Activated T-helper 17 cell treated with anti-CD3 and anti-CD28 coated beads, Interleukin-2, amount 50 U/mL, for 72 hours (primary cell): ENCODE measurements around the gene MBD2. TPM values are rescaled to one million over a fixed set of nuclear protein-coding genes. Genes with fewer than 3 reads are reported as not detected.
"Not testable (repeated sequence)": the region's sequence is repeated elsewhere in the genome, so short reads cannot be mapped to it uniquely, and the experiment has no call there.

Experiments used
- ATAC-seq: fragments of 150-1000 bp; cut with Tn5 transposase; replicated peaks from 2 replicates; pipeline ENCODE4 v1.10.0; 2021; ENCODE audit warnings: mild to moderate bottlenecking, moderate library complexity
- H3K27ac Mint-ChIP-seq: one replicate; pipeline ENCODE4 v1.8.0; 2022; ENCODE audit warnings: mixed read lengths
- H3K27me3 Mint-ChIP-seq: one replicate; pipeline ENCODE4 v1.8.0; 2022; ENCODE audit warnings: mixed read lengths
- H3K36me3 Mint-ChIP-seq: one replicate; pipeline ENCODE4 v1.8.0; 2022; ENCODE audit warnings: low read depth, mild to moderate bottlenecking, mixed read lengths
- H3K4me1 Mint-ChIP-seq: one replicate; pipeline ENCODE4 v1.8.0; 2022; ENCODE audit warnings: mixed read lengths
- H3K4me3 Mint-ChIP-seq: one replicate; pipeline ENCODE4 v1.8.0; 2022; ENCODE audit warnings: mild to moderate bottlenecking, mixed read lengths
- H3K9me3 Mint-ChIP-seq: one replicate; pipeline ENCODE4 v1.8.0; 2022; ENCODE audit warnings: mixed read lengths
- total RNA-seq, 2 donors: library from RNA; stranded (reverse); gene quantifications; one replicate each; pipeline ENCODE4 v1.2.3, GENCODE V29; 2022

MBD2 gene
- total RNA-seq, 2 donors from 2014 or later = 170 to 190 TPM

DNA sequence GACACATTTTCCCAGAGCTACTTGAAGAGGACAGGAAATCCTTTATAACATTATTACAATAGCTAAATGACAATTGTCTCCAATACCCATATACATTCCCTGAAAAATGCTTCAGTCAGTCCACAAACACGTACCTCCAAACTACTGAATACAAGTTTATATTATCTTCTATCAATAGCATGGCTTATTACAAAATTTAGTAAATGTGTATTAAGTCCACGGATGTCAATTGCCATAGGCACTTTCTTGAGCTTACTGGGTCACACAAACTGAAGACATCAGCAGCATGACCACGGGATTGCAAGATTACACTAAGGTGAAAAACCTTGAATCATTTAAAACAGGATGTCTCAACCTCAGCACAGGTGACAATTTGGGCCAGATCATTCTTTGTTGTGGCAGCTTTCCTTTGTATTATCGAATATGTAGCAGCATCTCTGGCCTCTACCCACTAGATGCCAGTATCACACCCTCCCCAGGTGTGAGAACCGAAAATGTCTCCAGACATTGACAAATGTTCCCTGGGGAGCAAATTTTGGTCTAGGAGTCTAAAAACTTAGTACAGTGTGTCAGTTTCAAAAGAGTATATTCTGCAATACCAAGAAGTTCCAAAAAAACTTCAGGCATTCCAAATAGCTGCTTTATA is 1.4 kb downstream of the MBD2 start:
- peak overlapping the region; percentile 99 for H3K27ac Mint-ChIP-seq
- peaks cover 49% of the 10 kb centered on the region for H3K36me3 Mint-ChIP-seq
- peaks cover 16% of the 10 kb centered on the region for H3K4me1 Mint-ChIP-seq
- no peaks in the 10 kb centered on the region for H3K9me3 Mint-ChIP-seq
- no peaks in the 10 kb centered on the region for H3K27me3 Mint-ChIP-seq
- peak; percentile 61 for ATAC-seq
- peak overlapping the region; percentile 95 for H3K4me3 Mint-ChIP-seq

DNA sequence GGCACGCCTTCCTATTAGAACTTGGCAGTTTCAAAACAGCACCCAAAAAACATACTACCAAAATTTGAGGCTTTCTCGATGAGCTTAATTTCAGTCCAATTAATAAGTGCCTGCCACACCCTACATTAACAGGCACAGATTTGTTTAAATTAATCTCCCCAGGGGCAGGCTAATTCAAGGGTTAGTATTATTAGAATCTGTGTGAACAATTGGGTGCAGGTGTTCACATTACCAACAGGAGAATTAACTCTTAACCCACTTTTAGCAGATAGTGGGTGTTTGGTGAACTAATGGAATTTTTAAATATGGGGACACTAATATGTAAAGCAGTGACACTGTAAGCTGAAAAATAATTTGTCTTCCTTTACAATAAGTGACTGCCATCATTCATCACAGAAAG is 4.1 kb downstream of the MBD2 start:
- Mint-ChIP-seq H3K4me3 (peak overlapping the region; percentile 95), H3K9me3 (no peaks in the 10 kb centered on the region), H3K27ac (peak overlapping the region; percentile 61), H3K27me3 (no peaks in the 10 kb centered on the region), H3K4me1 (peaks cover 21% of the 10 kb centered on the region), H3K36me3 (peaks cover 61% of the 10 kb centered on the region)
- ATAC-seq = no peak

- ATAC-seq, H3K27me3 Mint-ChIP-seq: not testable (repeated sequence)
Measured at GRCh38 chr18:54218803-54219202, 5.7 kb downstream of the MBD2 start.

GRCh38 chr18:54218299-54218698 is 6.2 kb downstream of the MBD2 start:
- ATAC-seq = no peak
- Mint-ChIP-seq H3K4me1 (peaks cover 34% of the 10 kb centered on the region), H3K9me3 (no peaks in the 10 kb centered on the region), H3K27me3 (no peaks in the 10 kb centered on the region), H3K27ac (no peak overlapping the region), H3K4me3 (no peak overlapping the region), H3K36me3 (peaks cover 61% of the 10 kb centered on the region)

More at GRCh38 chr18:54218803-54219202, 5.7 kb downstream of the MBD2 start:
- Mint-ChIP-seq H3K4me1 (peaks cover 29% of the 10 kb centered on the region), H3K36me3 (peaks cover 61% of the 10 kb centered on the region), H3K4me3 (peak overlapping the region; percentile 95)
- not testable (repeated sequence) for H3K9me3 Mint-ChIP-seq, H3K27ac Mint-ChIP-seq

DNA sequence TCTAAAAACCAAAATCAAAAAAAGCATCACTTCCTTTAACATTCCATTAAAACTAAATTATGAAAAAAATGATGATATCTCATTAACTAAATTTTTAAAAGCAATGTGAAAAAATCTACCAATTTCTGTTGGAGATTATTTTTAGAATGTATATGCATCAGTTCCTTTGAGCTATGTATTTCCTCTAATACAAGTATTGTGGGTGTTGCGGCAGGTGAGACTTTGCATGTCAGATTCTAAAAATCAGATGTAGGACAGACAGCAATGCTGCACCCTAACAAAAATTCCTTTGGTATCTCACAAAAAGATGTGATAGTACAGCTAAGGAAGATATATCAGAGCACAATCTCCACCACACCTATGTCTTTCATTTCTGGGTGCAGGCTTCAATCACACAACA is 6.8 kb downstream of the MBD2 start:
- no peaks in the 10 kb centered on the region for H3K9me3 Mint-ChIP-seq
- ATAC-seq = no peak
- H3K27ac Mint-ChIP-seq = no peak overlapping the region
- H3K27me3 Mint-ChIP-seq = no peaks in the 10 kb centered on the region
- H3K36me3 Mint-ChIP-seq = peaks cover 57% of the 10 kb centered on the region
- peaks cover 34% of the 10 kb centered on the region for H3K4me1 Mint-ChIP-seq
- no peak overlapping the region for H3K4me3 Mint-ChIP-seq

GRCh38 chr18:54215069-54215468 is 9.4 kb downstream of the MBD2 start:
- Mint-ChIP-seq H3K4me3 (peak overlapping the region; percentile 22), H3K27me3 (no peaks in the 10 kb centered on the region), H3K36me3 (peaks cover 39% of the 10 kb centered on the region), H3K9me3 (no peaks in the 10 kb centered on the region), H3K4me1 (peaks cover 38% of the 10 kb centered on the region), H3K27ac (peak overlapping the region; percentile 56)
- peak; percentile 22 for ATAC-seq

DNA sequence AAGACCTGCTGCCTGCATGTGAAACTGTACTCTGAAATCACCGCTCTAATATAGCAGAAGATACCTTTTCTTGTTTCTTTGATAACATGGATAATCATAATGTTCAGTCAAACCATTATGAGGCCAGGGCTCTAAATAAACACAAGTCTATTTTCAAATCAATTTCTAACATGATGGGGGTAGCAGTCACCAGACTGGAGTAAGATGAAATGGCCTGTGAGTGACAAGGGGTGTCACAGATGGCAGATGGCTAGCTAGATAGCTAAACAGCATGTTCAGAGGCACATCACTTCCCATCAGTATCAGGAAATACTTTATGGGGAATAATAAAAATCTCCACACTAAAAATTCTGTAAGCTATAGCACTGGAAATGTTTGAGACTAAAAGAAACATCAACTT is 14.0 kb downstream of the MBD2 start:
- Mint-ChIP-seq H3K36me3 (peaks cover 35% of the 10 kb centered on the region), H3K9me3 (no peaks in the 10 kb centered on the region), H3K4me1 (peaks cover 57% of the 10 kb centered on the region), H3K27me3 (no peaks in the 10 kb centered on the region), H3K4me3 (peak overlapping the region; percentile 74), H3K27ac (peak overlapping the region; percentile 92)
- ATAC-seq = peak; percentile 15

DNA sequence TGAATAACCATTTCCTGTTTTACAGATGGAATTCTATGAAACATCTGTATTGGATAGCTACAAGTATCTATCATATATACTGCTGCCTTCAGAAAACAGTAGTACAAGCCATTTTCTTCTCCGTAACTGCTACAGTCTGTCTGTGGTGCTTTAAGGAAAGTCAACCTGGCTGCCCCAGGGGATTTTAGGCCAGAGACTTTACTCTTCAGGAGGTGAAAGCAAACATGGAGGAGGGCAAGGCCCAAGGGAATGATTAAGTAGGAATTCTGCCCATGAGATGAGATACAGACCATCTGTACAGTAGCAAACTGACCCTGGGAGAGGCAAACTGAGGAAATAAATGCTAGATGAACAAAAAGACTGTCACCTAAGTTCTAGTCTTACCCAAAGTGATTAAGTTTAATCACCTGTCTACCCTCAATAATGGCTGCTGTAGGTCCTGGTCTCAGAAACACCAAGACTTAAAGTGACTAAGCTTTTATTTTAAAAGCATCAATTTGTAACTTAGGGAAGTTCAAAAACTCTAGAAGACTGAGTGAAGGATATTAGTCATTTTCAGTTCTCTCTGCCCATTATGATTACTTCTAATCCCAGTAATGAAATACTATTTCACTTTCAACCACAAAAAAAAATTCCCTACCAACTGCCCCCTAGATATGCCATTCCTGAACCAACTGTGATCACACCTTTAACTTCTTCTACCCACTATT is 14.8 kb downstream of the MBD2 start:
- Mint-ChIP-seq H3K27me3 (no peaks in the 10 kb centered on the region), H3K36me3 (peaks cover 33% of the 10 kb centered on the region), H3K4me3 (peak overlapping the region; percentile 74), H3K9me3 (no peaks in the 10 kb centered on the region), H3K4me1 (peaks cover 53% of the 10 kb centered on the region), H3K27ac (peak overlapping the region; percentile 92)
- ATAC-seq = peak; percentile 95

GRCh38 chr18:54206447-54206846 is 18.0 kb downstream of the MBD2 start:
- H3K27ac Mint-ChIP-seq = peak overlapping the region; percentile 35
- no peaks in the 10 kb centered on the region for H3K9me3 Mint-ChIP-seq
- H3K4me3 Mint-ChIP-seq = peak overlapping the region; percentile 35
- no peaks in the 10 kb centered on the region for H3K27me3 Mint-ChIP-seq
- peaks cover 35% of the 10 kb centered on the region for H3K4me1 Mint-ChIP-seq
- ATAC-seq = no peak
- peaks cover 51% of the 10 kb centered on the region for H3K36me3 Mint-ChIP-seq

GRCh38 chr18:54205959-54206358 is 18.5 kb downstream of the MBD2 start:
- no peak for ATAC-seq
- peaks cover 56% of the 10 kb centered on the region for H3K36me3 Mint-ChIP-seq
- H3K9me3 Mint-ChIP-seq = no peaks in the 10 kb centered on the region
- H3K27ac Mint-ChIP-seq = peak overlapping the region; percentile 35
- H3K4me3 Mint-ChIP-seq = peak overlapping the region; percentile 35
- H3K27me3 Mint-ChIP-seq = no peaks in the 10 kb centered on the region
- peaks cover 32% of the 10 kb centered on the region for H3K4me1 Mint-ChIP-seq

DNA sequence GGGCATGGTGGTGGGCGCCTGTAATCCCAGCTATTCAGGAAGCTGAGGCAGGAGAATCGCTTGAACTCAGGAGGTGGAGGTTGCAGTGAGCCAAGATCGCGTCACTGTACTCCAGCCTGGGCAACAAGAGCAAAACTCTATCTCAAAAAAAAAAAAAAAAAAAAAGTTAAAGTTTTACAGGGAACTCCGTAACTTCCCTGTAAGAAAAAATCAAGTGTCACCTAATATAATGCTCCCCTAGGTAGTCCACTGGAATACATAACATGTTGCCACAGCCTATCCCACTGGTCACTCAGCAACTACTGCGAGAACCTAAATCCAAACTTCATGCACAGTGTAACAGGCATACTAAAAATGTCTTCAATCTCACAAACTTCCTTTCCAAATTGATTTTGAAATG is 19.0 kb downstream of the MBD2 start:
- H3K9me3 Mint-ChIP-seq, H3K27me3 Mint-ChIP-seq, ATAC-seq, H3K27ac Mint-ChIP-seq, H3K4me3 Mint-ChIP-seq: not testable (repeated sequence)
- Mint-ChIP-seq H3K4me1 (peaks cover 31% of the 10 kb centered on the region), H3K36me3 (peaks cover 61% of the 10 kb centered on the region)

DNA sequence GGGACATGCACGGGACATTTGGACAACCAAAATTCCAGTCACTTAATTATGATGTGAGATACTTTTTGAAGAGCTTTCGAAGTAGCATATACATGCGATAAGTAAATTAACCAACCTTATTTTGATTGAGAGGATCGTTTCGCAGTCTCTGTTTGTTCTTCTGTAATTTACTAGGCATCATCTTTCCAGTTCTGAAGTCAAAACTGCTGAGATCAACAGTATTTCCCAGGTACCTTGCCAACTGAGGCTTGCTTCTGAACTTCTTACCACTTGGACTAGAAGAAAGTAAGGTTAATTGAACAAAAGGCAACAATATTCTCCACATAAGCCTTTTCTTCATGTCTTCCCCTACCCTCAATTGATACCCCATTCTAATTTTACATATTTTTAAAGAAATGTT is 19.6 kb downstream of the MBD2 start:
- no peak for ATAC-seq
- H3K36me3 Mint-ChIP-seq = peaks cover 64% of the 10 kb centered on the region
- H3K4me3 Mint-ChIP-seq = no peak overlapping the region
- H3K4me1 Mint-ChIP-seq = peaks cover 25% of the 10 kb centered on the region
- H3K27ac Mint-ChIP-seq = no peak overlapping the region
- H3K27me3 Mint-ChIP-seq = no peaks in the 10 kb centered on the region
- no peaks in the 10 kb centered on the region for H3K9me3 Mint-ChIP-seq

DNA sequence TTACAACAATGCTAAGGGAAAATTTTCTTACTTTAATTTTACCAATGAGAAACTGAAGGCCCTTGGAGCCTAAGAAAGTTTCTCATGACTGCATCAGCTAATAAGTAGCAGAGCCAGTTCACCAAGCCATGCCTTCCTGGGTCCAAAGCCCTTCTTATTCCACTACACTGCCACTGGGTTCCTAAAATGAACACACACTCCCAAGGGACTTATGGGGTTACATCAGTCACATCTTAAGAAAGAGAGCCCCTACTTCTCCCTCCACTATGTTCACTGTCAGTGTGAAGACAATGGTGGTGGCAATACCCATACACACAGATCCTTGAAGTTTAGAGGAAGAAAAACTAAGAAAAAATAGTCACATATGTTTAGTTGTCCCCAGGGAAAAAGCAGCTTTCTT is 20.6 kb downstream of the MBD2 start:
- H3K27ac Mint-ChIP-seq = no peak overlapping the region
- no peak for ATAC-seq
- no peaks in the 10 kb centered on the region for H3K27me3 Mint-ChIP-seq
- peaks cover 68% of the 10 kb centered on the region for H3K36me3 Mint-ChIP-seq
- no peaks in the 10 kb centered on the region for H3K9me3 Mint-ChIP-seq
- no peak overlapping the region for H3K4me3 Mint-ChIP-seq
- H3K4me1 Mint-ChIP-seq = peaks cover 25% of the 10 kb centered on the region

GRCh38 chr18:54202851-54203250 is 21.6 kb downstream of the MBD2 start:
- no peaks in the 10 kb centered on the region for H3K27me3 Mint-ChIP-seq
- H3K4me3 Mint-ChIP-seq = no peak overlapping the region
- H3K27ac Mint-ChIP-seq = no peak overlapping the region
- ATAC-seq = no peak
- H3K36me3 Mint-ChIP-seq = peaks cover 78% of the 10 kb centered on the region
- peaks cover 29% of the 10 kb centered on the region for H3K4me1 Mint-ChIP-seq
- H3K9me3 Mint-ChIP-seq = no peaks in the 10 kb centered on the region

- Mint-ChIP-seq H3K27me3 (no peaks in the 10 kb centered on the region), H3K36me3 (peaks cover 84% of the 10 kb centered on the region), H3K4me3 (no peak overlapping the region), H3K4me1 (peaks cover 19% of the 10 kb centered on the region), H3K9me3 (no peaks in the 10 kb centered on the region), H3K27ac (no peak overlapping the region)
- no peak for ATAC-seq
Measured at GRCh38 chr18:54197747-54198411, 26.6 kb downstream of the MBD2 start.
